GM23338 (cell line): Measurements from ENCODE around the gene TMEM63B. TPM values are rescaled to one million over a fixed set of nuclear protein-coding genes. Genes with fewer than 3 reads are reported as not detected.
"Not testable (repeated sequence)": the region's sequence is repeated elsewhere in the genome, so short reads cannot be mapped to it uniquely, and the experiment has no call there.

Experiments
- ATAC-seq: fragments of 200-7000 bp; cut with Tn5 transposase; 3 replicates; pipeline ENCODE4 v1.9.1; 2020
- DNase-seq: peaks from one replicate; pipeline ENCODE4 v3.0.0-alpha.2; 2015; ENCODE audit warnings: low spot score
- H2AFZ ChIP-seq: fragments of 200-600 bp; sonication (generic); 2 replicates; pipeline ENCODE4 v1.8.0; 2016; ENCODE audit warnings: antibody characterized with exemption, mild to moderate bottlenecking, moderate library complexity
- H3F3A ChIP-seq: fragments of 200-600 bp; sonication (generic); replicated peaks from 2 replicates; pipeline ENCODE4 v1.8.0; 2017; ENCODE audit warnings: antibody characterized with exemption, mixed run types, low read depth
- H3K27ac ChIP-seq: fragments of 200-600 bp; sonication (generic); 2 replicates; pipeline ENCODE4 v1.6.1; 2016; ENCODE audit warnings: low read depth
- H3K27me3 ChIP-seq: fragments of 200-600 bp; sonication (generic); 2 replicates; pipeline ENCODE4 v1.8.0; 2016; ENCODE audit warnings: mild to moderate bottlenecking, mixed run types, moderate library complexity; ENCODE audit not compliant: insufficient read depth
- H3K36me3 ChIP-seq: fragments of 200-600 bp; sonication (generic); 2 replicates; pipeline ENCODE4 v1.8.0; 2016; ENCODE audit warnings: mild to moderate bottlenecking; ENCODE audit not compliant: insufficient read depth
- H3K4me1 ChIP-seq: fragments of 200-600 bp; sonication (generic); 2 replicates; pipeline ENCODE4 v1.8.0; 2016; ENCODE audit warnings: mild to moderate bottlenecking, moderate library complexity; ENCODE audit not compliant: insufficient read depth
- H3K4me2 ChIP-seq: fragments of 200-600 bp; sonication (generic); 2 replicates; pipeline ENCODE4 v1.7.1; 2017; ENCODE audit warnings: mixed run types
- H3K4me3 ChIP-seq: fragments of 200-600 bp; sonication (generic); 2 replicates; pipeline ENCODE4 v1.6.1; 2016; ENCODE audit warnings: mixed run types
- H3K79me2 ChIP-seq: fragments of 200-600 bp; sonication (generic); replicated peaks from 2 replicates; pipeline ENCODE4 v1.8.0; 2017; ENCODE audit warnings: mild to moderate bottlenecking; ENCODE audit not compliant: insufficient read depth
- H3K9me2 ChIP-seq: fragments of 200-600 bp; sonication (generic); 2 replicates; pipeline ENCODE4 v1.8.0; 2017; ENCODE audit not compliant: insufficient read depth
- H4K20me1 ChIP-seq: fragments of 200-600 bp; sonication (generic); replicated peaks from 2 replicates; pipeline ENCODE4 v1.8.0; 2017; ENCODE audit warnings: mild to moderate bottlenecking; ENCODE audit not compliant: insufficient read depth
- H3K27ac Mint-ChIP-seq: 2 replicates; pipeline ENCODE4 v1.8.0; 2020; ENCODE audit warnings: inconsistent platforms, mild to moderate bottlenecking, moderate library complexity, mixed read lengths
- H3K27me3 Mint-ChIP-seq: 3 replicates; pipeline ENCODE4 v1.8.0; 2022; ENCODE audit warnings: low read depth, mild to moderate bottlenecking, moderate library complexity, mixed read lengths, inconsistent platforms; ENCODE audit not compliant: insufficient read depth, poor library complexity
- H3K36me3 Mint-ChIP-seq: 3 replicates; pipeline ENCODE4 v1.8.0; 2021; ENCODE audit warnings: low read depth, mild to moderate bottlenecking, inconsistent platforms, moderate library complexity, mixed read lengths
- H3K4me1 Mint-ChIP-seq: 3 replicates; pipeline ENCODE4 v1.8.0; 2020; ENCODE audit warnings: mild to moderate bottlenecking, inconsistent platforms, mixed read lengths
- H3K4me3 Mint-ChIP-seq: 3 replicates; pipeline ENCODE4 v1.8.0; 2021; ENCODE audit warnings: moderate library complexity, mild to moderate bottlenecking, inconsistent platforms, mixed read lengths
- H3K9me3 Mint-ChIP-seq: 3 replicates; pipeline ENCODE4 v1.8.0; 2020; ENCODE audit warnings: moderate library complexity, mild to moderate bottlenecking, inconsistent platforms, mixed read lengths
- CREB1 ChIP-seq: fragments of 250-450 bp; sonication (Bioruptor Pico); IDR thresholded peaks from 2 replicates; pipeline ENCODE4 v1.5.0; 2020; ENCODE audit warnings: low read depth, mild to moderate bottlenecking, moderate library complexity
- EZH2 ChIP-seq: fragments of 200-600 bp; sonication (generic); IDR thresholded peaks from one replicate; pipeline ENCODE4 v1.8.0; 2017; ENCODE audit warnings: antibody characterized with exemption, mild to moderate bottlenecking, low read depth; ENCODE audit not compliant: unreplicated experiment
- EZH2phosphoT487 ChIP-seq: fragments of 200-600 bp; sonication (generic); IDR thresholded peaks from one replicate; pipeline ENCODE4 v1.8.1; 2018; ENCODE audit warnings: antibody characterized with exemption; ENCODE audit not compliant: unreplicated experiment
- JUNB ChIP-seq: IDR thresholded peaks from one replicate; pipeline ENCODE4 v1.6.1; 2016; ENCODE audit warnings: antibody characterized with exemption; ENCODE audit not compliant: unreplicated experiment
- NANOG ChIP-seq: IDR thresholded peaks from 2 replicates; pipeline ENCODE4 v1.6.1; 2016; ENCODE audit warnings: antibody characterized with exemption, borderline replicate concordance
- STAT1 ChIP-seq: IDR thresholded peaks from one replicate; pipeline ENCODE4 v1.6.1; 2016; ENCODE audit warnings: antibody characterized with exemption; ENCODE audit not compliant: unreplicated experiment
- polyA plus RNA-seq: library from polyadenylated mRNA; unstranded; fragments of >200 nt; fragmentation: Nextera tagmentation; extraction: Ambion mirVana; gene quantifications from 2 replicates; pipeline ENCODE4 v1.2.1, GENCODE V29; 2016
- total RNA-seq: library from RNA; depleted of rRNA; stranded (reverse); fragments of >200 nt; shearing (Covaris generic); gene quantifications from 2 replicates; pipeline ENCODE4 v1.2.3, GENCODE V29; 2014
- TF ChIP-seq, protein P1 (sequence below): IDR thresholded peaks from one replicate; pipeline ENCODE4 v1.6.1; 2018; ENCODE audit warnings: antibody characterized with exemption; ENCODE audit not compliant: unreplicated experiment
- TF ChIP-seq, protein P2 (sequence below), 2 experiments: fragments of 200-600 bp in 1 of 2; sonication (generic) in 1 of 2; conservative IDR thresholded peaks; 2 replicates each; pipeline versions ENCODE4 v1.5.1 to v1.6.1; 2016 to 2017; ENCODE audit warnings: antibody characterized with exemption in 2 of 2, low read depth in 2 of 2, mild to moderate bottlenecking in 2 of 2, moderate library complexity in 1 of 2
- TF ChIP-seq, protein P3 (sequence below): IDR thresholded peaks from 2 replicates; pipeline ENCODE4 v1.6.1; 2016; ENCODE audit warnings: antibody characterized with exemption

Gene TMEM63B
- total and polyA plus RNA-seq, 2 experiments from 2014 or later = 10.1 to 36.0 TPM

DNA sequence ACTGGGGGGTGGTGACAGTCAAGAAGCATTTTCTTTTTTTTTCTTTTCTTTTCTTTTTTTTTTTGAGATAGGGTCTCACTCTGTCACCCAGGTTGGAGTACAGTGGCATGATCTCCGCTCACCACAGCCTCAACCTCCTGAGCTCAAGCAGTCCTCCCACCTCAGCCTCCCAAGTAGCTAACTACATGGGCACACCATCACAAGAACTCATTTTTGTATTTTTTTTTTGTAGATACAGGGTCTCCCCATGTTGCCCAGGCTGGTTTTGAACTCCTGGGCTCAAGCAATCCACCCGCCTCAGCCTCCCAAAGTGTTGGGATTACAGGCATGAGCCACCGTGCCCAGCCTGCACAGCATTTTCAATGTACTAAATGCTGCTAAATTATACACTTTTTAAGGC, 36.0 kb upstream of the TMEM63B start:
- H3K4me3 Mint-ChIP-seq, H3K36me3 ChIP-seq, H3K27ac Mint-ChIP-seq, H3K79me2 ChIP-seq, H3K27ac ChIP-seq, ATAC-seq, H3K27me3 Mint-ChIP-seq, DNase-seq, H3K36me3 Mint-ChIP-seq, H3K9me3 Mint-ChIP-seq, H4K20me1 ChIP-seq, H3K4me2 ChIP-seq, H3K9me2 ChIP-seq, H3K4me1 ChIP-seq, H3K4me3 ChIP-seq, H3F3A ChIP-seq, H2AFZ ChIP-seq, H3K4me1 Mint-ChIP-seq, H3K27me3 ChIP-seq: not testable (repeated sequence)

DNA sequence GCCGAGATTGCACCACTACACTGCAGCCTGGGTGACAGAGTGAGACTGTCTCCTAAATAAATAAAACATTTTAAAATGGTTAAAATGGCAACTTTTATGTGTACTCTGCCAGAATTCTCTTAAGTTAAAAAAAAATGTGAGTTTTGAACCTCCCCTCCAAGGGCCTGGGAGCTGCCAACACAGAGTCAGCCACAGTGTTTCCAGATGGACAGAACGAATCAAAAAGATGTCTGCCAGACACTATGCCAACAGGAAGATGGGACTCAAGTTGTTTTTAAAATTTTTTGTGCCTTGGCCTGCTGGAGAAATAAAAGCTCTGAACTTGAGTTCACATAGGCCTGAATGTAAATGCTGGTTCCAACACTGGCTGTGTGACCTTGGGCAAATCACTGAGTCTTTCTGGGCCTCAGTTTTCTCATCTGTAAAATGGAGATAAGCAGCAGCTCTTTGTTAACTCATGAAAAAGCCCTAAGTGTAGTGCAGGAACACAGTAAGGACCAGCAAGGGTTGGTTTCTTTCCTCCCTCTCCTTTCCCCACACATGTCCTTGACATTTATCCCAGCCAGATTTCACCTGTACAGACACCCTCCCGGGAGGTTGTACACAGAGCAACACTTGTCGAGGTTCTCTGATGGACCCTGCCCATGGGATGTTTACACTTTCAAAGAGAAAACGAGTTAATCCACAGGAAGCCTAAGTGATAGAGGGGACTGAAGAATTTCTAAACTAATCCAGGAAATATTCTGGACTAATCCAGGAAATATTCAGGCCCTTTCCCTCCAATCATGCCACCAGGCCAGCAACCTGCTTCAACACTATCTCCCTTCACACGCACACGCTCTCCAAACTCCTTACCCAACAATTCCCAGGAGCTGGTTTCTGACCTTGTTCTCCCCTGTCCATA, 35.1 kb upstream of the TMEM63B start:
- TF ChIP-seq EZH2 (no peak), NANOG (no peak)
- H3K36me3 Mint-ChIP-seq = peaks cover 9% of the 10 kb centered on the region; the same call in 2 of the 3 replicates
- no peaks in the 10 kb centered on the region for H4K20me1 ChIP-seq
- H3K4me2 ChIP-seq = no peak overlapping the region
- H3K27ac ChIP-seq = no peak overlapping the region
- H3K79me2 ChIP-seq = no peaks in the 10 kb centered on the region
- no peak overlapping the region; the same call in 2 of the 3 replicates for H3K4me3 Mint-ChIP-seq
- peaks cover 8% of the 10 kb centered on the region for H3K27me3 Mint-ChIP-seq
- H3K27ac Mint-ChIP-seq = no peak overlapping the region; the same call in 1 of the 2 replicates
- H3K36me3 ChIP-seq = no peaks in the 10 kb centered on the region
- no peaks in the 10 kb centered on the region for H3K4me1 ChIP-seq
- no peaks in the 10 kb centered on the region; the same call in 2 of the 3 replicates for H3K4me1 Mint-ChIP-seq
- ATAC-seq (no peak), DNase-seq (no peak)
- no peak overlapping the region for H2AFZ ChIP-seq
- no peaks in the 10 kb centered on the region for H3K9me2 ChIP-seq
- H3K9me3 Mint-ChIP-seq = no peaks in the 10 kb centered on the region; the same call in 1 of the 3 replicates
- H3F3A ChIP-seq = no peaks in the 10 kb centered on the region
- no peaks in the 10 kb centered on the region for H3K27me3 ChIP-seq
- no peak overlapping the region for H3K4me3 ChIP-seq

DNA sequence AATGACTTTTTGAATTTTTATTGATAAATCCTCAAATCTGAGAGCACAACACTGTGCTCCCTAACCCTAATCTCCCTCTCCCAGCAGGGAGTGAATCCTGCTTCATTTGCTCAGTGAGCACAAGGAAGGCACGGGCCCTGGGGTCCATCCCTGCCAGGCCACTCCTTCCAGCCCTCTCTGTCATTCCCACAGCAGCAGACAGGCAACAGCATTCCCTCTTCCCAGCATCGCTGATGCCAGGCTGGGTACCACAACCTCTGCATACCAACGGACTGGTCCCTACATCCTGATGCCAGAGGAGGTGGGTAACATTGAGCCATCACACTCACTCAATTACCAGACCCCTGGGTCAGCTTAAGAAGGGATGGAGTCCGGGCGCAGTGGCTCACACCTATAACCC, 34.3 kb upstream of the TMEM63B start:
- Mint-ChIP-seq H3K4me1 (peaks cover 5% of the 10 kb centered on the region; the same call in 2 of the 3 replicates), H3K27ac (no peak overlapping the region), H3K27me3 (peaks cover 8% of the 10 kb centered on the region), H3K9me3 (no peaks in the 10 kb centered on the region; the same call in 1 of the 3 replicates), H3K36me3 (peaks cover 9% of the 10 kb centered on the region; the same call in 2 of the 3 replicates), H3K4me3 (no peak overlapping the region)
- Histone ChIP-seq H4K20me1 (peaks cover 6% of the 10 kb centered on the region; the same call in 1 of the 2 replicates), H3K4me2 (no peak overlapping the region), H3K27ac (no peak overlapping the region), H2AFZ (no peak overlapping the region), H3K4me3 (no peak overlapping the region), H3K27me3 (no peaks in the 10 kb centered on the region), H3F3A (no peaks in the 10 kb centered on the region), H3K36me3 (no peaks in the 10 kb centered on the region), H3K79me2 (no peaks in the 10 kb centered on the region), H3K9me2 (no peaks in the 10 kb centered on the region), H3K4me1 (no peaks in the 10 kb centered on the region)
- ATAC-seq (no peak), DNase-seq (no peak)
- TF ChIP-seq, protein P1, sequence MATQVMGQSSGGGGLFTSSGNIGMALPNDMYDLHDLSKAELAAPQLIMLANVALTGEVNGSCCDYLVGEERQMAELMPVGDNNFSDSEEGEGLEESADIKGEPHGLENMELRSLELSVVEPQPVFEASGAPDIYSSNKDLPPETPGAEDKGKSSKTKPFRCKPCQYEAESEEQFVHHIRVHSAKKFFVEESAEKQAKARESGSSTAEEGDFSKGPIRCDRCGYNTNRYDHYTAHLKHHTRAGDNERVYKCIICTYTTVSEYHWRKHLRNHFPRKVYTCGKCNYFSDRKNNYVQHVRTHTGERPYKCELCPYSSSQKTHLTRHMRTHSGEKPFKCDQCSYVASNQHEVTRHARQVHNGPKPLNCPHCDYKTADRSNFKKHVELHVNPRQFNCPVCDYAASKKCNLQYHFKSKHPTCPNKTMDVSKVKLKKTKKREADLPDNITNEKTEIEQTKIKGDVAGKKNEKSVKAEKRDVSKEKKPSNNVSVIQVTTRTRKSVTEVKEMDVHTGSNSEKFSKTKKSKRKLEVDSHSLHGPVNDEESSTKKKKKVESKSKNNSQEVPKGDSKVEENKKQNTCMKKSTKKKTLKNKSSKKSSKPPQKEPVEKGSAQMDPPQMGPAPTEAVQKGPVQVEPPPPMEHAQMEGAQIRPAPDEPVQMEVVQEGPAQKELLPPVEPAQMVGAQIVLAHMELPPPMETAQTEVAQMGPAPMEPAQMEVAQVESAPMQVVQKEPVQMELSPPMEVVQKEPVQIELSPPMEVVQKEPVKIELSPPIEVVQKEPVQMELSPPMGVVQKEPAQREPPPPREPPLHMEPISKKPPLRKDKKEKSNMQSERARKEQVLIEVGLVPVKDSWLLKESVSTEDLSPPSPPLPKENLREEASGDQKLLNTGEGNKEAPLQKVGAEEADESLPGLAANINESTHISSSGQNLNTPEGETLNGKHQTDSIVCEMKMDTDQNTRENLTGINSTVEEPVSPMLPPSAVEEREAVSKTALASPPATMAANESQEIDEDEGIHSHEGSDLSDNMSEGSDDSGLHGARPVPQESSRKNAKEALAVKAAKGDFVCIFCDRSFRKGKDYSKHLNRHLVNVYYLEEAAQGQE = no peak
- TF ChIP-seq, protein P2, sequence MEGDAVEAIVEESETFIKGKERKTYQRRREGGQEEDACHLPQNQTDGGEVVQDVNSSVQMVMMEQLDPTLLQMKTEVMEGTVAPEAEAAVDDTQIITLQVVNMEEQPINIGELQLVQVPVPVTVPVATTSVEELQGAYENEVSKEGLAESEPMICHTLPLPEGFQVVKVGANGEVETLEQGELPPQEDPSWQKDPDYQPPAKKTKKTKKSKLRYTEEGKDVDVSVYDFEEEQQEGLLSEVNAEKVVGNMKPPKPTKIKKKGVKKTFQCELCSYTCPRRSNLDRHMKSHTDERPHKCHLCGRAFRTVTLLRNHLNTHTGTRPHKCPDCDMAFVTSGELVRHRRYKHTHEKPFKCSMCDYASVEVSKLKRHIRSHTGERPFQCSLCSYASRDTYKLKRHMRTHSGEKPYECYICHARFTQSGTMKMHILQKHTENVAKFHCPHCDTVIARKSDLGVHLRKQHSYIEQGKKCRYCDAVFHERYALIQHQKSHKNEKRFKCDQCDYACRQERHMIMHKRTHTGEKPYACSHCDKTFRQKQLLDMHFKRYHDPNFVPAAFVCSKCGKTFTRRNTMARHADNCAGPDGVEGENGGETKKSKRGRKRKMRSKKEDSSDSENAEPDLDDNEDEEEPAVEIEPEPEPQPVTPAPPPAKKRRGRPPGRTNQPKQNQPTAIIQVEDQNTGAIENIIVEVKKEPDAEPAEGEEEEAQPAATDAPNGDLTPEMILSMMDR (conservative IDR thresholded peaks at IDR 0.05; ENCODE audit: low read depth in 2 of 2) = no peak
- TF ChIP-seq CREB1 (CRISPR knock-in tag) (no peak), JUNB (no peak), EZH2phosphoT487 (no peak), NANOG (no peak), STAT1 (no peak)
- TF ChIP-seq, protein P3, sequence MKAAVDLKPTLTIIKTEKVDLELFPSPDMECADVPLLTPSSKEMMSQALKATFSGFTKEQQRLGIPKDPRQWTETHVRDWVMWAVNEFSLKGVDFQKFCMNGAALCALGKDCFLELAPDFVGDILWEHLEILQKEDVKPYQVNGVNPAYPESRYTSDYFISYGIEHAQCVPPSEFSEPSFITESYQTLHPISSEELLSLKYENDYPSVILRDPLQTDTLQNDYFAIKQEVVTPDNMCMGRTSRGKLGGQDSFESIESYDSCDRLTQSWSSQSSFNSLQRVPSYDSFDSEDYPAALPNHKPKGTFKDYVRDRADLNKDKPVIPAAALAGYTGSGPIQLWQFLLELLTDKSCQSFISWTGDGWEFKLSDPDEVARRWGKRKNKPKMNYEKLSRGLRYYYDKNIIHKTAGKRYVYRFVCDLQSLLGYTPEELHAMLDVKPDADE = no peak
